ENCODE measurements around the gene STUB1. TPM values are rescaled to one million over a fixed set of nuclear protein-coding genes. Genes with fewer than 3 reads are reported as not detected.

STUB1 gene
- polyA plus RNA-seq, 3 donors from 2014 or later: 183 to 225 (median 194) TPM

- no peak for DNase-seq
- Mint-ChIP-seq H3K9me3 (peaks cover 0 to 2% (median 0%) of the 10 kb centered on the region in 6 donors), H3K27me3 (ENCODE audit: low read depth in 3 of 3) (peaks cover 8 to 10% (median 9%) of the 10 kb centered on the region in 3 donors), H3K4me1 (peaks cover 0 to 16% of the 10 kb centered on the region in 2 donors), H3K27ac (peak overlapping the region in 1 of 6 donors; percentile 45), H3K4me3 (peak overlapping the region in 3 of 5 donors; percentile 32 to 60 (median 58)), H3K36me3 (no peaks in the 10 kb centered on the region)
Measured at GRCh38 chr16:638034-638543, 42.1 kb upstream of the STUB1 start.

GRCh38 chr16:638836-639235 is 41.4 kb upstream of the STUB1 start:
- DNase-seq: no peak
- H3K27me3 Mint-ChIP-seq (ENCODE audit: low read depth in 3 of 3): peaks cover 8 to 10% (median 9%) of the 10 kb centered on the region in 3 donors
- H3K4me3 Mint-ChIP-seq: peak overlapping the region in 1 of 5 donors; percentile 36
- H3K4me1 Mint-ChIP-seq: peaks cover 0 to 16% of the 10 kb centered on the region in 2 donors
- no peaks in the 10 kb centered on the region for H3K36me3 Mint-ChIP-seq
- peaks cover 0 to 2% (median 0%) of the 10 kb centered on the region in 6 donors for H3K9me3 Mint-ChIP-seq
- no peak overlapping the region for H3K27ac Mint-ChIP-seq

GRCh38 chr16:640614-641013 is 39.6 kb upstream of the STUB1 start:
- Mint-ChIP-seq H3K36me3 (no peaks in the 10 kb centered on the region), H3K4me3 (peak overlapping the region; percentile 20 to 77 (median 57)), H3K27ac (no peak overlapping the region), H3K4me1 (peaks cover 0 to 17% of the 10 kb centered on the region in 2 donors), H3K9me3 (peaks cover 0 to 2% (median 0%) of the 10 kb centered on the region in 6 donors), H3K27me3 (ENCODE audit: low read depth in 3 of 3) (peaks cover 8 to 10% (median 9%) of the 10 kb centered on the region in 3 donors)
- no peak for DNase-seq

DNA sequence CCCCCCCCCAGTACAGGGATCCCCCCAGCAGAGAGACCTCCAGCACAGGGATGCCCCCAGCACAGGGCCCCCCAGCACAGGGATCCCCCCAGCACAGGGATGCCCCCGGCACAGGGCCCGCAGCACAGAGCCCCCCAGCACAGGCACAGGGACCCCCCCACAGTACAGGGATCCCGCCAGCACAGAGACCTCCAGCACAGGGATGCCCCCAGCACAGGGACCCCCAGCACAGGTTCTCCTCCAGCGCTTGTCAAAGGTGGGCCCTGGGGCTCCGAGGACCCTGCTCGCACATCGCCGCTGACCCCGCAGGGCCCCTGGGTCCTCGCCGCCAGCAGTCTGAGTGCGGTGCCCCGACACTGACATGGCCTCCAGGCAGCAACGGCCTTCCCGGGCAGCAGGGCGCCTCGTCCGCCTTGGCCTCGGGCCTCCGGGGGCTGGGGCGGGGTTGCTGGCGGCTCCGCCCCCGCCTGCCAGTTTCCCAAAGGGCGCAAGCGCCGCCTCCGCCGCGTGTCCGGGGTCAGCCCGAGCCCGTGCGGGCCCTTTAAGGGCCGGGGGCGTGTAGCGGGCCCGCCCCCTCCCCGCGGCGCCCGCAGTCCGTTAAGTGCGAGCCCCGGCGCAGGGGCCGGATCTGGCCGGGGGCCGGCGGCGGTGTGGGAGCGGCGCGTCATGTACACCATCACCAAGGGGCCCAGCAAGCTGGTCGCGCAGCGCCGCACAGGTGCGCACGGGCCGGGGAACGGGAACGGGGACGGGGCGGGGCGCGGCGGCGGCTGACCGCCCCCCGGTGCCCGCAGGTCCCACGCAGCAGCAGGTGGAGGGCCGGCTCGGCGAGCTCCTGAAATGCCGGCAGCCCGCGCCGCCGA is 38.7 kb upstream of the STUB1 start, which contains the start of gene MCRIP2:
Gene MCRIP2, plus strand, starts transcription at position 503 of the 863 bp plus-strand sequence. Its CDS starts 164 bp downstream, at position 667.
- H3K4me3 Mint-ChIP-seq: peak within 1 kb of the TSS; percentile 57 to 77 (median 74)
- H3K9me3 Mint-ChIP-seq: peaks cover 0 to 2% (median 0%) of the 10 kb centered on the region in 6 donors
- H3K4me1 Mint-ChIP-seq: peaks cover 0 to 15% of the 10 kb centered on the region in 2 donors
- H3K27ac Mint-ChIP-seq: no peak within 1 kb of the TSS
- no peaks in the 10 kb centered on the region for H3K36me3 Mint-ChIP-seq
- H3K27me3 Mint-ChIP-seq (ENCODE audit: low read depth in 3 of 3): peaks cover 4 to 6% (median 4%) of the 10 kb centered on the region in 3 donors
- DNase-seq: peak; percentile 62 to 65 (median 63)

DNA sequence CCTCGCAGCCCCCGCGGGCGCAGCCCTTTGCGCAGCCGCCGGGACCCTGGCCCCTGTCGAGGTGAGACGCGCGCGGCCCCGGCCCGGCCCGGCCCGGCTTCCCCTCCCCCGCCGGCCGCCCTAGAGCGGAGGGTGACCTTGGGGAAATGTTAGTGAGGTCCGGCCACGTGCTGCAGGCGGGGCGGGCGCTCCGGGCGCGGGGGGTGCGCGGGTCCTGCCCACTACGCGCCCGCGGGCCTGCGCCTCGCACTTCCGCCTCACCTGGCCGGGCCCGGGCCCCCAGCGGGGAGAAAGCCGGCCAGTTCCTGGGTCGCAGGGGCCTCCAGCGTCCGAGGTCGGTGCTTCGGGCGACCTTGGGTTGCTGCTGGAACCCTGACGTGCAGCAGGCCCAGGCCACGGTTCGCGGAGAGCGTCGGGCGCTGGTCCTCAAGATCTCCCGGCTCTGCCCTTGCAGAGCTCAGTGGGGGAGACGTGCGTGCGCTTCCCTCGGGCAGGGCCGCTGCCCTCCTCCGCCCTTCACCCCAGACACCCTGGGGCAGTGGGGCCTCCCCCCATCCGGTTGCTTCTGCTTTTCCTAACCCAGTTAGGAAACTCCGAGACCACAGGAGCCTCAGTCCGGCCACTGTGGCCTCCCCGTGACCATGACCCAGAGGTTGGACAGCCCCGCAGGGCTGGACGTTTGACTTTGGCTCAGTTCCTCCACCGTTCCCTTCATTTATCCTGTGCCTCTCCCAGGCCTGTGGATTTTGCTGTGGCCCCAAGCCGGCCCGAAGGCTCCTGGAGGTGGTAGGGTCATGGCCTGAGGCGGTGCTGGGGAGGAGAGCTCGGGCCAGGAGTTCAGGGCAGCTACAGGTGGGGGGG is 37.8 kb upstream of the STUB1 start:
- Mint-ChIP-seq H3K4me1 (peaks cover 0 to 13% of the 10 kb centered on the region in 2 donors), H3K36me3 (no peaks in the 10 kb centered on the region), H3K27ac (peak overlapping the region in 1 of 6 donors; percentile 34), H3K27me3 (ENCODE audit: low read depth in 3 of 3) (peaks cover 0 to 2% (median 0%) of the 10 kb centered on the region in 3 donors), H3K9me3 (no peaks in the 10 kb centered on the region), H3K4me3 (peak overlapping the region; percentile 44 to 74 (median 57))
- peak; percentile 27 to 37 (median 34) for DNase-seq

- Mint-ChIP-seq H3K4me1 (peaks cover 0 to 11% of the 10 kb centered on the region in 2 donors), H3K27ac (no peak overlapping the region), H3K27me3 (ENCODE audit: low read depth in 3 of 3) (peaks cover 0 to 2% (median 0%) of the 10 kb centered on the region in 3 donors), H3K4me3 (peak overlapping the region; percentile 45 to 74 (median 58)), H3K36me3 (no peaks in the 10 kb centered on the region), H3K9me3 (no peaks in the 10 kb centered on the region)
- no peak for DNase-seq
Measured at GRCh38 chr16:643050-643368, 37.2 kb upstream of the STUB1 start.

DNA sequence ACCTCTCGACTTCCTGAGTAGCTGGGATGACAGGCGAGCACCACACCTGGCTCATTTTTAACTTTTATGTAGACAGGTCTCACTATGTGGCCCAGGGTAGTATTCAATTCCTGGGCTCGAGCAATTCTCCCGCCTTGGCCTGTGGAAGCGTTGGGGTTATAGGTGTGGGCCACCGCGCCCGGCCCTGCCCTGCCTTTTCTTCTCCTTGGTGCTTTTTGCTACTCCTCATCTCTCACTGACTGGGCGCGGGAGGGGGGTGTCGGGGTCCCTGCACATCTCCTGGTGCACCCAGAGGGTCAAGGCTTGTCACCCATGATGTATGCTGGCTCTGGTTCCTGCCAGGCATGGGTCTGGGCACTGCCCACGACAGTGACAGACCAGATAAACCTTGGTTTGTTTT is 35.7 kb upstream of the STUB1 start:
- Mint-ChIP-seq H3K4me1 (peaks cover 0 to 16% of the 10 kb centered on the region in 2 donors), H3K27ac (no peak overlapping the region), H3K4me3 (peak overlapping the region in 3 of 5 donors; percentile 15 to 38 (median 18)), H3K9me3 (no peaks in the 10 kb centered on the region), H3K27me3 (ENCODE audit: low read depth in 3 of 3) (peaks cover 0 to 2% (median 2%) of the 10 kb centered on the region in 3 donors), H3K36me3 (no peaks in the 10 kb centered on the region)
- no peak for DNase-seq

GRCh38 chr16:645852-646678 is 34.1 kb upstream of the STUB1 start:
- Mint-ChIP-seq H3K36me3 (no peaks in the 10 kb centered on the region), H3K4me1 (peaks cover 0 to 13% of the 10 kb centered on the region in 2 donors), H3K9me3 (no peaks in the 10 kb centered on the region), H3K27me3 (ENCODE audit: low read depth in 3 of 3) (peaks cover 0 to 3% (median 2%) of the 10 kb centered on the region in 3 donors), H3K27ac (no peak overlapping the region), H3K4me3 (no peak overlapping the region)
- DNase-seq: no peak

GRCh38 chr16:646679-647172 is 33.5 kb upstream of the STUB1 start:
- Mint-ChIP-seq H3K36me3 (no peaks in the 10 kb centered on the region), H3K4me1 (peaks cover 0 to 13% of the 10 kb centered on the region in 2 donors), H3K9me3 (no peaks in the 10 kb centered on the region), H3K4me3 (no peak overlapping the region), H3K27me3 (ENCODE audit: low read depth in 3 of 3) (peaks cover 0 to 3% (median 2%) of the 10 kb centered on the region in 3 donors), H3K27ac (no peak overlapping the region)
- no peak for DNase-seq

DNA sequence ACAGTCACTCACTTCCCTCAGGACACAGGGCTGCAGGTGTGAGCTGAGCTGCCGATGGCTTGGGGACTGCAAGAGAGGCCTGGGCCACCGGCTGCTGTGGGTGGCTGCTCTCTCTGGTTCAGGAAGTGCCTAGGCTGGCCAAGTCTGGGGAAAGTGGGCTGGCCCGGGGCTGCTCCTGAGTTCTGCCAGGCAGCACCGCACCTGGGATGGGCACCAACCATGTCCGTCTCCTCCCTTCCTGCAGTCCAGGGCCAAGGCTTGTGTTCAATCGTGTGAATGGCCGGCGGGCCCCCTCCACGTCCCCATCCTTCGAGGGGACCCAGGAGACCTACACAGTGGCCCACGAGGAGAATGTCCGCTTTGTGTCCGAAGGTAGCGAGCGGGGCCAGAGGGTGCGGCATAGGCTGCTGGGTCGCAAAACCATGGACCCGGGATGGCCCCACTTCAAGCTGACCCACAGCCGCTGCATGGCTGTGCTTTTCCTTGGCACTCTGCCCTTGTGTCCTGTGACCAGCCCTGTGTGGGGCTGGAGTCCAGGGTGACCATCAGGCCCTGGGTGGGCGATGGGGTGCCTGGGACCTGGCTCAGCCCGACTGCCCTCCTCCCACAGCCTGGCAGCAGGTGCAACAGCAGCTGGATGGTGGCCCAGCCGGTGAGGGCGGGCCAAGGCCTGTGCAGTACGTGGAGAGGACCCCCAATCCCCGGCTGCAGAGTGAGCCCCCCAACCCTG is 32.9 kb upstream of the STUB1 start:
- H3K27me3 Mint-ChIP-seq (ENCODE audit: low read depth in 3 of 3): peaks cover 0 to 3% (median 2%) of the 10 kb centered on the region in 3 donors
- H3K4me3 Mint-ChIP-seq: peak overlapping the region in 2 of 5 donors; percentile 24 to 26
- H3K4me1 Mint-ChIP-seq: peaks cover 0 to 13% of the 10 kb centered on the region in 2 donors
- no peaks in the 10 kb centered on the region for H3K9me3 Mint-ChIP-seq
- H3K36me3 Mint-ChIP-seq: no peaks in the 10 kb centered on the region
- no peak for DNase-seq
- H3K27ac Mint-ChIP-seq: no peak overlapping the region

DNA sequence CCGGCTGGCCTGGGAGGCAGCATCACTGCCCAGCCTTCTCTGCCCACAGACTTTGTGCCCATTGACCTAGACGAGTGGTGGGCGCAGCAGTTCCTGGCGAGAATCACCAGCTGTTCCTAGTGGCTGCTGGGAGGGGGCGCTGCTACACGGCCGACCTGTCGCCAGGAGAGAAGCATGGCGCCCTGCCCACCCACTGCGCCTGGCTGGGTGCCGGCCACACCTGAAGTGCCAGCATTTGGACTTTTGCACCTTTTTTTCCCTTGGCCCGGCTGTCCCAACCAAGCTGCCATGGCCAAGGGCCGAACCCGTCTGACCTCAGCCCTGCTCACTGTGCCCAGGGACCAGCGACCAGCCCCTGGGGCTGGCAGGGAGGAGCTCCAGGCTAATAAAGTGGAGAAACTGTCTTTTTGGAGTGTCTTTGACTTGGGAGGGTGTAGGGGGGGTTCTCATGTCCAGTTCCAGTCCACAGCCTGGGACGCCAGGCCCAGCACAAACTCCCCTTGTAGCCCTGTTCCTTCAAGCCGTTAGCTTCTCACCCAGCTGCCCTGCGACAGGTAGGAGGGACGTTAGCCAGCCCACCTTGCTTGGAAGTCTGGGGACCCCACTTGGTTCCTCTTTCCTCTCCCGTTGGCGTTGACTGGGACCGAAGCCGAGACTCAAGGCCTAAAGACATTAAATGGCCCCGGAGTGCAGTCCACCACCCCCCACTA is 32.0 kb upstream of the STUB1 start:
- peaks cover 0 to 3% (median 2%) of the 10 kb centered on the region in 3 donors for H3K27me3 Mint-ChIP-seq (ENCODE audit: low read depth in 3 of 3)
- H3K9me3 Mint-ChIP-seq: no peaks in the 10 kb centered on the region
- peak overlapping the region in 4 of 6 donors; percentile 45 to 86 (median 66) for H3K27ac Mint-ChIP-seq
- peaks cover 0 to 10% of the 10 kb centered on the region in 2 donors for H3K4me1 Mint-ChIP-seq
- DNase-seq: no peak
- no peaks in the 10 kb centered on the region for H3K36me3 Mint-ChIP-seq
- H3K4me3 Mint-ChIP-seq: peak overlapping the region; percentile 38 to 71 (median 69)

Measured in immature natural killer cell (primary cell).